G401.6 (cell line): ENCODE results near the gene PDE5A.
"Not testable (repeated sequence)": the region's sequence is repeated elsewhere in the genome, so short reads cannot be mapped to it uniquely, and the experiment has no call there.

ENCODE experiments used
- FAIRE-seq: peaks from 2 replicates; lab custom pipeline; 2012; peaks lifted over from hg19 to GRCh38; lab: Jason Lieb, UNC

Gene PDE5A

GRCh38 chr4:119628281-119629141, at the start of gene PDE5A:
PDE5A (minus strand) TSS chr4:119628804; CDS start chr4:119628671, 133 bp downstream.
- FAIRE-seq: no peak

GRCh38 chr4:119676101-119676500, 47.5 kb upstream of the PDE5A start:
- FAIRE-seq: no peak

GRCh38 chr4:119675391-119675790, 46.8 kb upstream of the PDE5A start:
- no peak for FAIRE-seq

DNA sequence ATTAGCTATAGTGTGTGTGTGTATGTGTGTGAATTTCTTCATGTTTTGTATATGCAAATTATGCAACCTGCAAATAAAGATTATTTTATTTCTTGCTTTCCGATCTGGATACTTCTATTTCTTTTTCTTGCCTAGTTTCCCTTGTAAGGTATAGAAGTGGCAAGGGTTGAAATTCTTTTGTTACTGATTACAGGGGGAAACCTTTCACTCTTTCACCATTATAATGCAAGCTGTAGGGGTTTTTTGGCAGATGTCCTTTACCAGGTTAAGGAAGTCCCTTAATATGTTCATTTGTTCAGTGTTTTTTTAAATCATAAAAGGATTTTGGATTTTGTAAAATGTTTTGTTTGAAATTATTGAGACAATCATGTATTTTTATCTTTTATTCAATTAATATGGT, 44.3 kb upstream of the PDE5A start:
- FAIRE-seq: no peak

DNA sequence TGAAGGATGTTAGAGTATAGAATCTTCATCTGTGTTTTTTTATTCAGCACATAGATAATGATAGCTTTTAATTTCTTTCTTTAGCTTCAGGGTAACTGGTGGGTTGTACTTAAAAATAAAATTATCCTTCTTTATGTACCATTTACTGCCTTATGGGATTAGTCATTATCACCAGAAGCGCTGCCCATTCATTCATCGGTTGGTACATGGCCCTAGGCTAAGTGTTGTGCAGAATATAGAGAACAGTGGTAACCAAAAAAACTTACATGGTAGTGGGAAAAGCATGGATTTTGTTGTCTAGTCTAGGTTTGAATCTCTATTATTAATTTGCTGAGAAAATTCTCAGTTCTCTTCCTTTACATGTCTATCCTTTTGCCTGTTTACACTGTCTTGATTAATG, 43.5 kb upstream of the PDE5A start:
- no peak for FAIRE-seq

DNA sequence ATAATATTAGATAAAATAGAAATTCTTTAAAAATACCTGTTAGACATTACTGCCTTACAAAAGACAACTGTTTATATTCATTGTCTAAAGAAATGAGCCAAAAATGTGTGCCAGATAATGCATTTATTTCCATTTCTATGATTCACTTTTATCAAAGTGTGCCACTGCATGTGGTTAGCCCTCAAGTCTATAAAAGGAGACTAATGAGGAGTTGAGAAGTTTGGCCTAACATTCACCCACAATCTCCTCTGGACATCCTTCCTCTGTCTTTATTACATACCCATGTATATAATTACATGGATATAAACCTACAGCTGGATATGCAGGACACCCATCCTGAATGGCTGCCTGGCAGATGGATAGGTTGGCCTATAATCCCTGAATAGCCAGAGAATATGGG, 42.6 kb upstream of the PDE5A start:
- FAIRE-seq: no peak

- no peak for FAIRE-seq
Measured at GRCh38 chr4:119667802-119668201, 39.2 kb upstream of the PDE5A start.

GRCh38 chr4:119666653-119667091, 38.1 kb upstream of the PDE5A start:
- no peak for FAIRE-seq

DNA sequence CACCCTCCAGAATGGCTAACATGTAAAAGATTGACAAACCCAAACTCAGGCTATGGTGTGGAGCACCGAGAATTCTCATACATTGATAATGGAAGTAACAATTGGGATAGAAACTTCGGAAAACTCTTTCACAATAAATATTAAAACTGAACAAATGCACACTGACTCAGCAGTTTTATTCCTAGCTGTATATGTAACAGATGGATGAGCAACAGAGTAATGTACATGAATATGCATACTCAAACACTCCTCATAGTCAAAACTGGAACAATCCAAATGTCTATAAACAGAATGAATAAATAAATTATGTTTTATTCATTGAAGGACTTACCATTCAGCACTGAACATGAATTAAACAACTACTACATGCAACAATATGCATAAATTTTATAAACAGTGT, 37.1 kb upstream of the PDE5A start:
- FAIRE-seq: no peak

GRCh38 chr4:119664168-119664907, 35.7 kb upstream of the PDE5A start:
- no peak for FAIRE-seq

- no peak for FAIRE-seq
Measured at GRCh38 chr4:119663160-119663788, 34.7 kb upstream of the PDE5A start.

DNA sequence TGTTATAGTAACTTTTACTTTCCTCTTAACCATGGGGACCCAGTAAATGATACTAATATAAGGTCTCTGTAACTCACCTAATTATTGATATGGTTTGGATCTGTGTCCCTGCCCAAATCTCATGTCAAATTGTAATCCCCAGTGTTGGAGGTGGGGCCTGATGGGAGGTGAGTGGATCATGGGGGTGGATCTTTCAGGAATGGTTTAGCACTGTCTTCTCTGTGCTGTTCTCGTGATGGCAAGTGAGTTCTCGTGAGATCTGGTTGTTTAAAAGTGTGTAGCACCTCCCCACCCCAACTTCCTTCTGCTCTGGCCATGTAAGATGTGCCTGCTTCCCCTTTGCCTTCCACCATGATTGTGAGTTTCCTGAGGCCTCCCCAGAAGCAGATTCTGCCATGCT, 34.0 kb upstream of the PDE5A start:
- FAIRE-seq: not testable (repeated sequence)

- FAIRE-seq: no peak
Measured at GRCh38 chr4:119661231-119661630, 32.6 kb upstream of the PDE5A start.

- no peak for FAIRE-seq
Measured at GRCh38 chr4:119659576-119659975, 31.0 kb upstream of the PDE5A start.

DNA sequence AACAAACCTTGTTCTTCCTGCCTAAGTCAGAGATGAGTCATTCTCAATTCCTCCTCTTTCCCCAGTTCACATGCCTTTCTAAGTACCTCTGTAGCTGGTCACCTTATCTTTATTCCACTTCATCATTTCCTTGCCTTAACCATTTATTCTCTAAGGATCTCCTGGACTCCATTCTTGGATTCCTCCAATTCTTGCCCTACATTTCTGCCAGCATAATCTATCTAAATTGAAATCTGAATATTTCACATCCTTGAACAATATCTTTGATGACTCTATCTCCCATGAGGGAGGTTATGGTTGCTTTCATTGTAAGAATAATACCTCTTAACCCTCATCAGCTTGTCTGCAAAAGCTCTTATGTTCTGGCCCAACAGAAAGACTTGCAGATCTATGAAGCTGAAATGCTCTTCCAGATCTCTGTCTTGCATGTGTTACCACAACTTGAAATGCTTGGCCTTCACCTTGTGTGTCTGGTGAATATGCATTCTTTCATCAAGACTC, 28.6 kb upstream of the PDE5A start:
- FAIRE-seq: no peak

GRCh38 chr4:119656342-119656741, 27.7 kb upstream of the PDE5A start:
- no peak for FAIRE-seq

DNA sequence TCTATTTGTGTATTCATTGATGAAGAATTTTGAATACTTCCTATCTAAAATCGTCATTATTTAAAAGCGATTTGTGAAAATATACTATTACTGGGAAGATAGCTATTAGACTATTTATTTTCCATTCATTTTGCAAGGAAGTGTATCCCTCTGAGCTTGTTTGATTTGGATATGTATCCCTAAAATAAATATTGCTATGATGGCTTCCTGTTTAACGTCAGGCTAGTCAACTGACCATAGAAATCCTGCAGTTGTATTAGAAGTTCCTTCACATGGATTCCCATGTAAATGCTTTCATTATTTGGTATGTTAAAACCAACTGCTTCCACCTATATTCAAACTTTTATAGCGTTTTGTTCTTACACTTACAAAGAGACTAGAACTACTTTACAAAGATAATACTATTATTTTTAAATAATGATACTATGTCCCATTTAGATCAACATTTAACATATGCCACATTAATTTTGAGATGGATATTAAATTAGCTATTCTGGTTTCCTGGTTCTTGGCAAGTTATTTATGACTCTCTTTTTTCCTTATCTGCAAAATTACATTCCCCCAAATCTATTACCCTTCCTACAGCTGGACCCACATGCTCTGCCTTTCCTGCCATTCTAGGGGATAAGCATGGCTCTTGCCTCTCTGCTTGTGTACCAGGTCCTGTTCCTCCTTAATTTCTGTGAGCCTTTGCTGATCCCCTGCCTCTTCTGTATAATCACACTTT, 26.7 kb upstream of the PDE5A start:
- no peak for FAIRE-seq

DNA sequence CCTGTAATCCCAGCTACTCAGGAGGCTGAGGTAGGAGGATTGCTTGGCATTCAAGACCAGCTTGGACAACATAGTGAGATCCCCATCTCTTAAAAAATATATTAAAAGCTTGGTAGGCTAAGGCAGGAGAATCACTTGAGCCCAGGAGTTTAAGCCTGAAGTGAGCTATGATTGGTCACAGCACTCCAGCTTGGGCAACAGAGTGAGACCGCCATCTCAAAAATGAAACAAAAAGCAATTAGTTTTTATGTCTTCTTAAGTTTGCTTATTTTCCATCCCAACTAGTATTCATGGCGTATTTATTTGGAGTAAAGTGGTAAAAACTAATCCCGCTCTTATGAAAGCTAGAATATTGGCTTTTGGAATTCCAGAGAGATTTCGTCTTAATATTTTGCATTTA, 25.4 kb upstream of the PDE5A start:
- FAIRE-seq: no peak

- FAIRE-seq: no peak
Measured at GRCh38 chr4:119652998-119653397, 24.4 kb upstream of the PDE5A start.

GRCh38 chr4:119648398-119648797, 19.8 kb upstream of the PDE5A start:
- no peak for FAIRE-seq

DNA sequence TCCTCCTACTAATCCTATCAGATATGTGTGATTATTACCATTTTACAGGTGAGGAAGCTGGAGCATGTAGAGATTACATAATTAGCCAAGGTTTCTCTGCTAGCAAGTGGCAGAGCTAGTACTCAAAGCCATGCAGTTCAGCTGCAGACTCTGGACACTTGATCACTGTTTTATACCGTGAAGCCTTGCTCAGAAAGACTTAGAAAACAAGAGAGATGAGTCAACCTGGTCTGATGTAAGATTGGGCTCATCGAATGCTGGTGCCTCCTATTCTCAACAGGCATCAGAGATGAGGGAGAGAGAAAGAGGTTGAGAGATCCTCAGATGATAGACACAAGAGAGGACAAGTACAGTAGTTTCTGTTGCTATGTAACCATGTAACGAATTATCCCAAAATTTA, 19.0 kb upstream of the PDE5A start:
- FAIRE-seq: no peak
